Measurements from ENCODE around the gene NDUFS1. TPM values are rescaled to one million over a fixed set of nuclear protein-coding genes. Genes with fewer than 3 reads are reported as not detected.
"Not testable (repeated sequence)": the region's sequence is repeated elsewhere in the genome, so short reads cannot be mapped to it uniquely, and the experiment has no call there.

The NDUFS1 gene
- total and polyA plus RNA-seq, 4 donors: 16.3 to 87.4 (median 60.5) TPM

DNA sequence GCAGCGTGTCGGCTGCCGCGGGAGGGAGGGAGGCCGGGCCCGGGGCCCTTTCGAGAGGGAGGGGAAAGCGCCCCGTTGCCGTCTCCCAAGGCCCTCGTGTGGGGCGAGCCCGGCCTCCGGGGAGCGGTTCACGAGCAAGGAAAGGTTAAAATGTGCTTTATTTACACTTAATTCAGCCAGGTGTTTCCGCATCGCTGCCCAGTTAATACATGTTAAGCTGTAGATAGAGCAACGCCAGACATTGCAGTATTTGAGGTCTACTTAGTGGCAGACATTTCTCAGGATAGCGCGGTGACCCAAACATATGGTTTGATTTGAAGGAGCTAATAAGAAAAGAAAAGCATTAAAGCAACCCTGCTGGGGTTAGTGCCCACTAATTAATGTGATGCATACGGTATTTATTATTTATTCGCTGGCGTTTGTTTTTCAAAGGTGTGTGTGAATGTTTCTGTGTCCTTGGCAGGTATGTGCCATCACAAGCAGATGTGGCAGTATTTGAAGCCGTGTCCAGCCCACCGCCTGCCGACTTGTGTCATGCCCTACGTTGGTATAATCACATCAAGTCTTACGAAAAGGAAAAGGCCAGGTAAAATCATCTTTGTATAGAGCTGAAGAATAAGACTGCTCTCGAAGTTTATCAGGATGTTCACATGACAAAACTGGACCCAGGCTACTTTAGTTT is 1.0 kb upstream of the NDUFS1 start:
- Histone ChIP-seq H3K36me3 (ENCODE audit: control insufficient read depth in 4 of 4, insufficient read depth in 4 of 4, low read length in 4 of 4) (peaks cover 9 to 36% (median 20%) of the 10 kb centered on the region in 4 donors), H3K9me3 (ENCODE audit: control insufficient read depth in 4 of 4, insufficient read depth in 3 of 4, low read length in 3 of 4) (no peaks in the 10 kb centered on the region), H3K27ac (ENCODE audit: low read depth in 1 of 2, low read length in 1 of 2) (peak overlapping the region; percentile 74 to 95), H3K27me3 (ENCODE audit: control insufficient read depth in 3 of 3, insufficient read depth in 3 of 3, low read length in 2 of 3) (no peaks in the 10 kb centered on the region), H3K4me1 (ENCODE audit: control insufficient read depth in 5 of 5, insufficient read depth in 5 of 5, low read length in 5 of 5) (peaks cover 1 to 17% (median 7%) of the 10 kb centered on the region in 5 donors), H3K4me3 (peak overlapping the region; percentile 70), H3K9ac (ENCODE audit: insufficient read depth in 1 of 2, low read length in 2 of 2) (peak overlapping the region; percentile 82 to 88)
- ATAC-seq (ENCODE audit: insufficient read depth, low FRiP score) (peak; percentile 59), DNase-seq (peak in 1 of 3 donors; percentile 39)
- TF ChIP-seq, protein P1, sequence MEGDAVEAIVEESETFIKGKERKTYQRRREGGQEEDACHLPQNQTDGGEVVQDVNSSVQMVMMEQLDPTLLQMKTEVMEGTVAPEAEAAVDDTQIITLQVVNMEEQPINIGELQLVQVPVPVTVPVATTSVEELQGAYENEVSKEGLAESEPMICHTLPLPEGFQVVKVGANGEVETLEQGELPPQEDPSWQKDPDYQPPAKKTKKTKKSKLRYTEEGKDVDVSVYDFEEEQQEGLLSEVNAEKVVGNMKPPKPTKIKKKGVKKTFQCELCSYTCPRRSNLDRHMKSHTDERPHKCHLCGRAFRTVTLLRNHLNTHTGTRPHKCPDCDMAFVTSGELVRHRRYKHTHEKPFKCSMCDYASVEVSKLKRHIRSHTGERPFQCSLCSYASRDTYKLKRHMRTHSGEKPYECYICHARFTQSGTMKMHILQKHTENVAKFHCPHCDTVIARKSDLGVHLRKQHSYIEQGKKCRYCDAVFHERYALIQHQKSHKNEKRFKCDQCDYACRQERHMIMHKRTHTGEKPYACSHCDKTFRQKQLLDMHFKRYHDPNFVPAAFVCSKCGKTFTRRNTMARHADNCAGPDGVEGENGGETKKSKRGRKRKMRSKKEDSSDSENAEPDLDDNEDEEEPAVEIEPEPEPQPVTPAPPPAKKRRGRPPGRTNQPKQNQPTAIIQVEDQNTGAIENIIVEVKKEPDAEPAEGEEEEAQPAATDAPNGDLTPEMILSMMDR (IDR thresholded peaks at IDR 0.05; ENCODE audit: control extremely low read depth, extremely low read depth): no peak
- 6 to 9% methylated on average over 28 to 30 of the region's 30 CpGs for WGBS, 2 donors

DNA sequence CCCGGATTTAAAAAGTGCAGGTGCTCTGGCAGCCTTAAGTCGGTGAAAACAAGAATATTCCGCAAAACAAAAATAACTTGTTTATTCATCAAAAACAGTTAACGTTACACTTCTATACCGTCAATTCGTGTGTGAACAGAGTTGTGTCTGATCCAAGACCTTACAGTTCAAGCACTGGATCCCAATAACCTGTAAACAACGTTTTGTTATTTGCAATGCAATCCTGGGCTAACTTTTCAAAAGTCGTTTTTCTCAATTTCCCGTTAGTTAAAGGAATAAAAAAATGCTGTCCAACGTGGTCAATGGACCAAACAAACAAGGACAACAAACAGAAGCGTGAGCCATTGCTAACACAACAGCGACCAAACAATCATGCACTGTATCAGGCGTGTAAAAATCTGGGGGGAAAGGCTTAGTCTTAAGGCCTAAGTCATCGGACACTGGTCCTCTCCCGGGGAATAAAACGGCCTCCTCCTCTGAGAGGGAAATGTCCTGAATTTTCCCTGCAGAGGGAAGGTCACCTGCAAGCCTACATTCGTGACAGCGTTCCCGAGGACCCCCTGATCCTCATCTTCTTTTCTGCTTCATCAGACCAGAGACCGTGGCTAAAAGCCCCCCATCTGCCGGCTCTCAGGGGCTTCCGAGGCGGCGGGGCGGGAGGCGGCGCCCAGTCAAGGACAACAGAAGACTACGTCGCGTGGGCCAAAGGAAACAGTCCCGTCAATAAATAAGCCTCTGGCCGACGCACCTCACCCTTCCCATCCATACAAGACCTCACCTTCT is 490 bp downstream of the NDUFS1 start:
- H3K4me1 ChIP-seq (ENCODE audit: control insufficient read depth in 5 of 5, insufficient read depth in 5 of 5, low read length in 5 of 5): peaks cover 3 to 17% (median 7%) of the 10 kb centered on the region in 5 donors
- H3K27me3 ChIP-seq (ENCODE audit: control insufficient read depth in 3 of 3, insufficient read depth in 3 of 3, low read length in 2 of 3): no peaks in the 10 kb centered on the region
- H3K9me3 ChIP-seq (ENCODE audit: control insufficient read depth in 4 of 4, insufficient read depth in 3 of 4, low read length in 3 of 4): no peaks in the 10 kb centered on the region
- H3K36me3 ChIP-seq (ENCODE audit: control insufficient read depth in 4 of 4, insufficient read depth in 4 of 4, low read length in 4 of 4): peaks cover 9 to 36% (median 21%) of the 10 kb centered on the region in 4 donors
- H3K4me3 ChIP-seq: peak overlapping the region; percentile 67
- DNase-seq: peak in 1 of 3 donors; percentile 45
- ATAC-seq (ENCODE audit: insufficient read depth, low FRiP score): peak; percentile 3
- H3K27ac ChIP-seq (ENCODE audit: low read depth in 1 of 2, low read length in 1 of 2): peak overlapping the region; percentile 83 to 96
- peak overlapping the region; percentile 88 to 95 for H3K9ac ChIP-seq (ENCODE audit: insufficient read depth in 1 of 2, low read length in 2 of 2)
- TF ChIP-seq, protein P1 (IDR thresholded peaks at IDR 0.05; ENCODE audit: control extremely low read depth, extremely low read depth): no peak
- WGBS, 2 donors: 1% methylated on average over 33 of the region's 33 CpGs

DNA sequence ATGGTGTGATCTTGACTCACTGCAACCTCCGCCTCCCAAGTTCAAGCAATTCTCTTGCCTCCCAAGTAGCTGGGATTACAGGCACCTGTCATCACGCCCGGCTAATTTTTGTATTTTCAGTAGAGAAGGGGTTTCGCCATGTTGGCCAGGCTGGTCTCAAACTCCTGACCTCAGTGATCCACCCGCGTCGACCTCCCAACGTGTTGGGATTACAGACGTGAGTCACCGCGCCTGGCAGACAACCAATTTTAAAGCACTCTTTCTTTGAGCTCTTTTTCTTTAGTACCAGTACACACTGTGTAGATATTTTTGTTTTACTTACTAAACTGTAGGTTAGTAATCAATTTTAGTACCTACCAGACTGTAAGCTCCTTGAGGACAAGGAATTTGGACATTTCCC is 2.2 kb downstream of the NDUFS1 start:
- peaks cover 4 to 27% (median 10%) of the 10 kb centered on the region in 4 donors for H3K36me3 ChIP-seq (ENCODE audit: control insufficient read depth in 4 of 4, insufficient read depth in 4 of 4, low read length in 4 of 4)
- not testable (repeated sequence) for H3K9ac ChIP-seq (ENCODE audit: insufficient read depth in 1 of 2, low read length in 2 of 2); H3K9me3 ChIP-seq (ENCODE audit: control insufficient read depth in 4 of 4, insufficient read depth in 3 of 4, low read length in 3 of 4); H3K27ac ChIP-seq (ENCODE audit: low read depth in 1 of 2, low read length in 1 of 2); ATAC-seq (ENCODE audit: insufficient read depth, low FRiP score); H3K4me3 ChIP-seq; H3K27me3 ChIP-seq (ENCODE audit: control insufficient read depth in 3 of 3, insufficient read depth in 3 of 3, low read length in 2 of 3); DNase-seq
- 92 to 93% methylated on average over 11 of the region's 11 CpGs for WGBS, 2 donors
- peaks cover 3 to 17% (median 7%) of the 10 kb centered on the region in 5 donors for H3K4me1 ChIP-seq (ENCODE audit: control insufficient read depth in 5 of 5, insufficient read depth in 5 of 5, low read length in 5 of 5)

DNA sequence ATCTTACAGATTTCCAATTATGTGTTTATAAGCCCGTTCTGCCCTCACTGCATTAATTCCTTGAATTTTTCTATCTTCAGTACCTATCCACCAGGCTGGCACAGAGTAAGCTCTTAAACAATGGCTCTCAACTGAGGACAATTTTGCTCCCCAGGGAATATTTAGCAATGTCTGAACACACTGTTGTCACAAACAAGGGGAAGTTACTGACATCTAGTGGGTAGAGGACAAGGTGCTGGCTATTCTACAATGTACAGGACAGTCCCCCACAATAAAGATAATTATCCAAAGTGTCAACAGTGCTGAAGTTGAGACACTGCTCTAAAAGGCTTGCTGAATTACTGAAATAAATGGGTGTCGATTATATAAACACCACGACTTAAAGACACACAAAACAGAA is 5.0 kb downstream of the NDUFS1 start:
- TF ChIP-seq, protein P1 (IDR thresholded peaks at IDR 0.05; ENCODE audit: control extremely low read depth, extremely low read depth): no peak
- DNase-seq (peak in 1 of 3 donors; percentile 13), ATAC-seq (ENCODE audit: insufficient read depth, low FRiP score) (no peak)
- Histone ChIP-seq H3K9ac (ENCODE audit: insufficient read depth in 1 of 2, low read length in 2 of 2) (no peak overlapping the region), H3K4me3 (no peak overlapping the region), H3K4me1 (ENCODE audit: control insufficient read depth in 5 of 5, insufficient read depth in 5 of 5, low read length in 5 of 5) (peaks cover 0 to 8% (median 1%) of the 10 kb centered on the region in 5 donors), H3K27ac (ENCODE audit: low read depth in 1 of 2, low read length in 1 of 2) (no peak overlapping the region), H3K27me3 (ENCODE audit: control insufficient read depth in 3 of 3, insufficient read depth in 3 of 3, low read length in 2 of 3) (no peaks in the 10 kb centered on the region), H3K36me3 (ENCODE audit: control insufficient read depth in 4 of 4, insufficient read depth in 4 of 4, low read length in 4 of 4) (peaks cover 6 to 21% (median 15%) of the 10 kb centered on the region in 4 donors), H3K9me3 (ENCODE audit: control insufficient read depth in 4 of 4, insufficient read depth in 3 of 4, low read length in 3 of 4) (no peaks in the 10 kb centered on the region)
- WGBS, 2 donors: 89 to 95% methylated on average over 3 of the region's 3 CpGs
